GM19455 (cell line): Measurements from ENCODE around the gene PROSER3.

ENCODE experiments used
- ATAC-seq: cut with Tn5 transposase; IDR thresholded peaks from one replicate; pipeline ENCODE4 v1.9.1; 2021; ENCODE audit not compliant: unreplicated experiment

PROSER3 gene

DNA sequence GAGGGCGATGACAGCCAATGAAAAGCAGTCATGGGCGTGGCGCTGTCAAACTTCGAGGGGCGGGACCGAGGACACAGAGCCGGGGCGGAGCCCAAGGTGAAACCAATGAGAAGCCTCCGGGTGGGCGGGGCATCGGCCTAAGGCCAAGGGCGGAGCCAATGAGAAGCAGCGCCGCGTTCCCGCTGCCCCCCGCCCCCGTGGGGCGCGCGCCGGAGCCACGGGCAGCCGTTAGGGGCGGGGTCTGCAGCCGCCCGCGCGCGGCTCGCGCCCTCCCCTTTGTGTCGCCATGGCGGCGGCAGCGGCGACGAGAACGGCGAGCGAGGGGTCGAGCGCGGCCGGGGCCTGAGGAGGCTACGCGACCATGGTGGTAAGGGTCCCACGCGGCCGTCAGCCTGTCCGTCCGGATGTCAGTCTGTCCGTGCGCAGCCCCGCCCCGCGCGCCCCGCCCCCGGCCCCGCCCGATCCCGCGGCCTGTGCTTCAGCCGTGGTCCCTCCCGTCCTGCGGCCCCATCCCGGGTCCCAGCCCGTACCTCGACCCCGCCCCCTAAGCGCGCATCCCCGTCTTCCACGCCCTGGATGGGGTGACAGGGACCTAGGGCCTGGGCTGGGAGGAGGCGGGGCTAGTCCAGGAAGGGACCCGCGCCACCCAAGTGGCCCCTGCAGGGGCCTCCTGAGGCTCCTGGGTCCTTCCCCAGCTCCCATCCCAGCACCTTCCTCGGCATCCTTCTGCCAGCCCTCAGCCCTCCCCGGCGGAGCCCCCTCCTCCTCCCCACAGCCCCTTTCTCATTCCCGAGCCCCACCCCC lies 17.5 kb downstream of the PROSER3 start, which contains the start of gene ARHGAP33:
Gene ARHGAP33 (plus strand): TSS at position 267 of the 804 bp plus-strand sequence. CDS start 95 bp downstream, at position 362.
- peak; percentile 91 for ATAC-seq

- no peak for ATAC-seq
Measured at GRCh38 chr19:35776102-35776788, 18.3 kb downstream of the PROSER3 start.

- no peak for ATAC-seq
Measured at GRCh38 chr19:35777086-35777841, 19.3 kb downstream of the PROSER3 start.

DNA sequence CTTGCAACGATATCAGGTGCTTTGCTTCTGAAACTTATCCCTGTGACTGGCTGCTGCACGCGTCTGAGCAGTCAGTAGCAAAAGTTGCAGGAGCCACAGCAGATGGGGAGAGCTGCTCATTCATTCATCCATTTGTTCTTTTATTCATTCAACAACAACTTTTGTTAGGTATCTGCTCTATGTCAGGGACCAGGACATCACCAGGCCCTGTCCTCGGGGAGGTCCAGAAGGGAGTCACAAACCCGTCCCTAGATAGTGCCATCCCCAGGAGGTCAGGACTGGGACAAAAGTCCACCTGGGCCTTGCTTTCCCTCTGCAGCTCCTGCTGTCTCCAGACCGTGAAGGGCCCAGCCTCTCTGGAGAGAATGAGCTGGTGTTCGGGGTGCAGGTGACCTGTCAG lies 20.0 kb downstream of the PROSER3 start:
- ATAC-seq: no peak

- no peak for ATAC-seq
Measured at GRCh38 chr19:35779033-35779432, 21.1 kb downstream of the PROSER3 start.

DNA sequence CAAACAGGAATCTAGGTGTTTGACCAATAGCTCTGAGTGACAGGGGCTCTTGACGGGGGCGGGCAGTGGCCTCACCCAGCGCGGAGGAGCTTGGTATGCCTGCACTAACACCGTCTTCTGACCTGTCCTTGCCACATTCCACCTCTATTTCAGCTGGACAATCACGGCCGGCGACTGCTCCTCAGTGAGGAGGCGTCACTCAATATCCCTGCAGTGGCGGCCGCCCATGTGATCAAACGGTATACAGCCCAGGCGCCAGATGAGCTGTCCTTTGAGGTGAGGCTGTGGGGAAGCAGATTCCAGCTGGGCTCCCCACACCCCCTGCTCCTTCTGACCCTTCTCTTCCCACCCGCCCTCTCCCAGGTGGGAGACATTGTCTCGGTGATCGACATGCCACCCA lies 22.1 kb downstream of the PROSER3 start:
- no peak for ATAC-seq

DNA sequence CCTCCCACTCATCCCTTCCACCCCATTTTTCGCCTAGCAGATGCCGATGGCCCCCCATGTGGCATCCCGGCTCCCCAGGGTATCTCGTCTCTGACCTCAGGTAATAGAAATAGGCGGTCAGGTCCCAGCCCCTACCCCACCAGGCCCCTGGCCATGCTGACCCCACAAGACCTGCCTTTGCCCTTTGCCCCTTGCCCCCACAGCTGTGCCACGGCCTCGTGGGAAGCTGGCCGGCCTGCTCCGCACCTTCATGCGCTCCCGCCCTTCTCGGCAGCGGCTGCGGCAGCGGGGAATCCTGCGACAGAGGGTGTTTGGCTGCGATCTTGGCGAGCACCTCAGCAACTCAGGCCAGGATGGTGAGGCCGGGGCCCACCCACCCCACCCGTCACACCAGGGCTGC lies 22.7 kb downstream of the PROSER3 start:
- no peak for ATAC-seq

DNA sequence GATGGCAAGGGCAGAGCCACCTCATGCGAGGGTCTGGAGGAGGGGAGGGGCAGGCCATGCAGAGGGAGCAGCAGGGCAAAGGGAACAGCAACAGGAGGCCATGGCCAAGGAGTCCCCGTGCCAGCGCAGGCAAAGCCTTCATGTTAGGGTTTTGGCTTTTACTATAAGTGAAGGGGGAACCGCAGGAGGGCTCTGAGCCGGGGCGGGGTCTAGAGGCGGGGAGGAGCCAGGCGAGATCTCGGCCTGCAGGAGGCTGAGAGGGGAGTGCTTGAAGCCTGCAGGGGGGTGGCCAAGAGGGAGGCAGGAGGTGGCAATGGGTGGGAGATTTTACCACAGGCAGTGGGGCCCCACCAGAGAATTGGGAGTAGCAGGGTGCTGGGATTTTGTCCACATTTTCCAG lies 23.7 kb downstream of the PROSER3 start:
- ATAC-seq: no peak

- no peak for ATAC-seq
Measured at GRCh38 chr19:35782589-35782988, 24.6 kb downstream of the PROSER3 start.

DNA sequence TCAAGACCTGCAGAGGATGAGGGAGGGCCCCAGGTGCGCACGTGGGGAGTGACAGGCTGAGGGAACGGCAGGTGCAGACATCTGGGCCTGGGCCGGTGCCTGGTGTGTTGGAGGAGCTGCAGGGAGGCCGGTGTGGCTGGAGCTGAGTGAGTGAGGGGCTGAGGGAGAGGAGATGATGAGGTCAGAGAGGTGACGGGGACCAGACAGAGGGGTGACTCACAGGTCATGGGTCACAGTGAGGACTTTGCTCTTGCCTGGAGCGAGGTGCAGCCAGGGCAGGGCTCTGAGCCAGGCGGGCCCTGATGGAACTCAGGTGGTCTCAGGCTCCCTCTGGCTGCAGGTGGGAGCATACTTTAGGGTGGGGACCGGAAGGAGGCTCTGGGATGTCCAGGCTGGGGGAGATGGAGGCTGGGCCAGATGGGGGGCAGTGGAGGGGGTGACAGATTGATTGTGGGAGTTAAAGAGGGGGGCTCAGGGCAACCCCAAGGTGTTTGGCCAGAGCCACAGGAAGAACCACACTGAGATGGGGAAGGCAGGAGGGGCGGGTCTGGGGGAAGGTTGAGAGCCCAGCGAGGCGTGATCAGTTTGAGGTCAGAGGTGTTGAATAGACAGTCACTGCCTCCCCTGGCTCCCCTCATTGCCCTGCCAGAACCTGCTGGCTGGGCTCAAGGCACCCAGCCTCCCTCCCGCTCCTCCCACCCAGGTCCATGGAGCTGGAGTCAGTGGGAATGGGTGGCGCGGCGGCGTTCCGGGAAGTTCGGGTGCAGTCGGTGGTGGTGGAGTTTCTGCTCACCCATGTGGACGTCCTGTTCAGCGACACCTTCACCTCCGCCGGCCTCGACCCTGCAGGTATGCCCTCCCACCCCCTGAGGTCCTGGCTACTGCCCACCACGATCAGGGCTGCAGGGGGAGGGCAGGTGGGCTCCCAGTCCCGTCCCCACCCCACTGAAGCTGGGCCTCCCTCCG lies 25.8 kb downstream of the PROSER3 start:
- ATAC-seq: no peak

- ATAC-seq: no peak
Measured at GRCh38 chr19:35784503-35785338, 26.7 kb downstream of the PROSER3 start.

DNA sequence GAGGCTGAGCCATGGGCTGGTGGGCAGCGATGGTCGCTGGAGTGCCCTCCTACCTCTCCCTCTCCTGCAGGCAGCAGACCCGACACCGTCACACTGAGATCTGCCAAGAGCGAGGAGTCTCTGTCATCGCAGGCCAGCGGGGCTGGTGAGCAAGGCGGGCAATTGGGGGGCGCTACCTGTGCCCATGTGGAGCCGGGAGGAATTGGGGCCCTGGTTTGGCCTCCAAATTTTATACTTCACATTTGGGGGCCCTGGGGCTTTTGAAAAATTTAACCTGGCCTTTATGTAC lies 27.3 kb downstream of the PROSER3 start:
- no peak for ATAC-seq

DNA sequence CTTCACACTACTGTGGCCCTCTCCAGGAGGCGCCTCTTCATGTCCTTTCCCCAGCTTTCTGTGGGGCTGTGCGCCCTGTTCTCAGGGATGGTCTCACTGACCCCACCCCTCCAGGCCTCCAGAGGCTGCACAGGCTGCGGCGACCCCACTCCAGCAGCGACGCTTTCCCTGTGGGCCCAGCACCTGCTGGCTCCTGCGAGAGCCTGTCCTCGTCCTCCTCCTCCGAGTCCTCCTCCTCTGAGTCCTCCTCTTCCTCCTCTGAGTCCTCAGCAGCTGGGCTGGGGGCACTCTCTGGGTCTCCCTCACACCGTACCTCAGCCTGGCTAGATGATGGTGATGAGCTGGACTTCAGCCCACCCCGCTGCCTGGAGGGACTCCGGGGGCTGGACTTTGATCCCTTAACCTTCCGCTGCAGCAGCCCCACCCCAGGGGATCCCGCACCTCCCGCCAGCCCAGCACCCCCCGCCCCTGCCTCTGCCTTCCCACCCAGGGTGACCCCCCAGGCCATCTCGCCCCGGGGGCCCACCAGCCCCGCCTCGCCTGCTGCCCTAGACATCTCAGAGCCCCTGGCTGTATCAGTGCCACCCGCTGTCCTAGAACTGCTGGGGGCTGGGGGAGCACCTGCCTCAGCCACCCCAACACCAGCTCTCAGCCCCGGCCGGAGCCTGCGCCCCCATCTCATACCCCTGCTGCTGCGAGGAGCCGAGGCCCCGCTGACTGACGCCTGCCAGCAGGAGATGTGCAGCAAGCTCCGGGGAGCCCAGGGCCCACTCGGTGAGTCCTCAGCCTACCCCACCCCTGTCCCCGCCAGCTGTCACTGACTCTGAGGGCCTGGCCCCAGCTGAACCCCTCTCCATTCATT lies 28.6 kb downstream of the PROSER3 start:
- no peak for ATAC-seq

DNA sequence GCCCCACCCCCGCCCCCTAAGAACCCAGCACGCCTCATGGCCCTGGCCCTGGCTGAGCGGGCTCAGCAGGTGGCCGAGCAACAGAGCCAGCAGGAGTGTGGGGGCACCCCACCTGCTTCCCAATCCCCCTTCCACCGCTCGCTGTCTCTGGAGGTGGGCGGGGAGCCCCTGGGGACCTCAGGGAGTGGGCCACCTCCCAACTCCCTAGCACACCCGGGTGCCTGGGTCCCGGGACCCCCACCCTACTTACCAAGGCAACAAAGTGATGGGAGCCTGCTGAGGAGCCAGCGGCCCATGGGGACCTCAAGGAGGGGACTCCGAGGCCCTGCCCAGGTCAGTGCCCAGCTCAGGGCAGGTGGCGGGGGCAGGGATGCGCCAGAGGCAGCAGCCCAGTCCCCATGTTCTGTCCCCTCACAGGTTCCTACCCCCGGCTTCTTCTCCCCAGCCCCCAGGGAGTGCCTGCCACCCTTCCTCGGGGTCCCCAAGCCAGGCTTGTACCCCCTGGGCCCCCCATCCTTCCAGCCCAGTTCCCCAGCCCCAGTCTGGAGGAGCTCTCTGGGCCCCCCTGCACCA lies 29.3 kb downstream of the PROSER3 start:
- no peak for ATAC-seq

DNA sequence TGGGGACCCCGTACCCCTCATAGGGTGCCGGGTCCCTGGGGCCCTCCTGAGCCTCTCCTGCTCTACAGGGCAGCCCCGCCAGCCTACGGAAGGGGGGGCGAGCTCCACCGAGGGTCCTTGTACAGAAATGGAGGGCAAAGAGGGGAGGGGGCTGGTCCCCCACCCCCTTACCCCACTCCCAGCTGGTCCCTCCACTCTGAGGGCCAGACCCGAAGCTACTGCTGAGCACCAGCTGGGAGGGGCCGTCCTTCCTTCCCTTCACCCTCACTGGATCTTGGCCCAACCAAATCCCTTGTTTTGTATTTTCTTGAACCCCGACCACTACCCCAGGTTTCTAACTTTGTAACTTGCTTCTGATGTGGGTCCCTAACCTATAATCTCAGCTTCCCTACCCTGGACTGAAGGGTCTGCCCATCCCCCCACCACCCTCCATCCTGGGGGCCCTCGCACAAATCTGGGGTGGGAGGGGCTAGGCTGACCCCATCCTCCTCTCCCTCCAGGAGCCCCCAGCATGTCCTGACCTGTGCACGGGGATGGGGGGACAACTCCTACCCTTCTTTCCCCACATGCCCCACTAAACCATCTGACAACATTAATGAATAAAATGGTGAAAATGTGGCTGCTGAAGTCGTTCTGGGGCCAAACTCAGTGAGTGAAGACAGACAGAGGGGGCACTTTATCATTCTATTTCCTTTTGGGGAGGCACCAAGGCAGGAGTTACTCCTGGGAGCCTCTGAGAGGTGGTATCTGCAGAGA lies 30.4 kb downstream of the PROSER3 start:
- no peak for ATAC-seq

GRCh38 chr19:35789195-35789977 lies 31.4 kb downstream of the PROSER3 start:
- no peak for ATAC-seq
